ENCODE results near the gene EHD2.
A peak's percentile ranks its signal among the peaks of the same experiment; 100 is the strongest.
"Not testable (repeated sequence)": the region's sequence is repeated elsewhere in the genome, so short reads cannot be mapped to it uniquely, and the experiment has no call there.

Gene EHD2

DNA sequence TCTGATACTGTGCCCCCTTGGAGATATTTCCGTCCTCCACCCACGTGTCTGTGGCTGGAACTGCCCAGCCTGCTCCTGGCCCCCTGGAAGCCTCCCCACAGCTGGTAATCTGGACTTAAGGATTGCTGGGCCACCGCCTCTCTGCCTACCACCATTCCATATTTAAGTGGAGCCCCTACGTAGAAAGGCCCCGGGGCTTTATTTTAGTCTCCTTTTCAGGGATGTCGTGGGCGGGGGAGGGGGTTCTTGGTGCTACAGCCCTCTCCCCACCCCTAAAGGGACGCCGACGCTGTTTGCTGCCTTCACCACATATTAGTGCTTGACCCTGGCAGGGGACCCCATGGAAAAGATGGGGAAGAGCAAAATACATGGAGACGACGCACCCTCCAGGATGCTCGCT lies 29.4 kb downstream of the EHD2 start:
- Mint-ChIP-seq H3K4me1 (ENCODE audit: low read depth) (peaks cover 45% of the 10 kb centered on the region), H3K27ac (peak overlapping the region; percentile 94), H3K4me3 (peak overlapping the region; percentile 35), H3K36me3 (ENCODE audit: low read depth) (peaks cover 6% of the 10 kb centered on the region), H3K27me3 (no peaks in the 10 kb centered on the region), H3K9me3 (no peaks in the 10 kb centered on the region)

DNA sequence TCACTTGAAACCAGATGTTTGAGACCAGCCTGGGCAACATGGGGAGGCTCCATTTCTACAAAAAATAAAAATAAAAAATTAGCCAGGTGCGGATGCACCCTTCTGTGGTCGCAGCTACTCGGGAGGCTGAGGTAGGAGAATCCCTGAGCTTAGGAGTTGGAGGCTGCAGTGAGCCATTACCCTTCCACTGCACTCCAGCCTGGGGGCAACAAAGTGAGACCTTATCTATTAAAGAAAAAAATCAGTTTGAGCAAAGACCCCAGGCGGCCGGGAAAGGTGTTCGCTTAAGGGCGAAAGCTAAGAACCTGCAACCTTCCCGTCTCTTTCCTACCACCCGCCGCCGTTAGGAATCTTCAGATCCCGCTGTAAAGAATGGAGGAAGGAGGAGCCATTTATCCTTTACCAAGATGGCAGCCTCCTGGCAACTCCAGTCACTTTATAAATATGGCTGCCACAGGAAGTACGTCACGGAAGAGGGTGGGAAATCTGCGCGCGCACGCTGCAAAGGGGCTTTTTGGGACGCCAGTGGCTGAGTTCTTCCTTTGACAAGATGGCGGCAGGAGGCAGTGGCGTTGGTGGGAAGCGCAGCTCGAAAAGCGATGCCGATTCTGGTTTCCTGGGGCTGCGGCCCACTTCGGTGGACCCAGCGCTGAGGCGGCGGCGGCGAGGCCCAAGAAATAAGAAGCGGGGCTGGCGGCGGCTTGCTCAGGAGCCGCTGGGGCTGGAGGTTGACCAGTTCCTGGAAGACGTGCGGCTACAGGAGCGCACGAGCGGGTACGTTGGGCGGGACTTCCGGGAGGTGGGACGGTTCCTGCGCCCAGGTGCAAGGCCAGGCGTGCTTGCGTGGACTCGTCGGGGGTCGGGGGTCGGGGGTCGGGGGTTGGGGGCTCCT lies 32.0 kb downstream of the EHD2 start, which contains the start of gene NOP53:
Gene NOP53 (plus strand): TSS at position 537 of the 892 bp plus-strand sequence. CDS start 14 bp downstream, at position 551.
- Mint-ChIP-seq H3K4me3 (peak within 1 kb of the TSS; percentile 98), H3K36me3 (ENCODE audit: low read depth) (peaks cover 25% of the 10 kb centered on the region), H3K27me3 (no peaks in the 10 kb centered on the region), H3K9me3 (no peaks in the 10 kb centered on the region), H3K4me1 (ENCODE audit: low read depth) (peaks cover 63% of the 10 kb centered on the region), H3K27ac (peak within 1 kb of the TSS; percentile 99)

DNA sequence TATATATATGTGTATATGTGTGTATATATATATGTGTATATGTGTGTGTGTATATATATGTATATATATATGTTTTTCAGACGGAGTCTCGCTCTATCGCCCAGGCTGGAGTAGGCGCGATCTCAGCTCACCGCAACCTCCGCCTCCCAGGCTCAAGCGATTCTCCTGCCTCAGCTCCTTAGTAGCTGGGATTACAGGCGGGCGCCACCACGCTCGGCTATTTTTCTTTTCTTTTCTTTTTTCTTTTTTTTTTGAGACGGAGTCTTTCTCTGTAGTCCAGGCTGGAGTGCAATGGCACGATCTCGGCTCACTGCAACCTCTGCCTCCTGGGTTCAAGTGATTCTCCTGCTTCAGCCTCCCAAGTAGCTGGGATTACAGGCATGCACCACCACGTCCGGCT lies 32.9 kb downstream of the EHD2 start:
- peaks cover 63% of the 10 kb centered on the region for H3K4me1 Mint-ChIP-seq (ENCODE audit: low read depth)
- H3K4me3 Mint-ChIP-seq: peak overlapping the region; percentile 98
- H3K9me3 Mint-ChIP-seq, H3K27me3 Mint-ChIP-seq, H3K27ac Mint-ChIP-seq: not testable (repeated sequence)
- peaks cover 31% of the 10 kb centered on the region for H3K36me3 Mint-ChIP-seq (ENCODE audit: low read depth)

DNA sequence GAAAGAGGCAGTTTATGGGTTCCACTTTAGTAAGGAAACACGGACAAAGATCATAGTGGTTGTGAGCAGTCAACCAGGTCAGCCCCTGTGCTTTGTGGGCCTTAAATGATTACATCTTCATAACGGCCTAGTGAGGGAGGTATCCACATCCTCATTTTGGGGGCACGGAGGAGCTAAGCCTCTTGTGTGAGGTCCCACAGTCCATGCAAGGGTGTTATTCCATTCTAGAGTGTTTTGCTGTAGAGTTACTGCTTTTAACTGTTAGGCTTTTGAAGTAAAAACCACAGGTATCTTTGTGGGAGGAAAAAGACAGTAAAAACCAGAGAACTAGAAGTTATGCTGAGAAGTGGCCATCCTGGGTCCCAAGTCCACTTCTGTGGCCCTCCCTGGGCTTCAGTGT lies 36.1 kb downstream of the EHD2 start:
- H3K4me1 Mint-ChIP-seq (ENCODE audit: low read depth): peaks cover 37% of the 10 kb centered on the region
- H3K27ac Mint-ChIP-seq: peak overlapping the region; percentile 64
- H3K36me3 Mint-ChIP-seq (ENCODE audit: low read depth): peaks cover 57% of the 10 kb centered on the region
- H3K27me3 Mint-ChIP-seq: no peaks in the 10 kb centered on the region
- H3K4me3 Mint-ChIP-seq: peak overlapping the region; percentile 52
- no peaks in the 10 kb centered on the region for H3K9me3 Mint-ChIP-seq

DNA sequence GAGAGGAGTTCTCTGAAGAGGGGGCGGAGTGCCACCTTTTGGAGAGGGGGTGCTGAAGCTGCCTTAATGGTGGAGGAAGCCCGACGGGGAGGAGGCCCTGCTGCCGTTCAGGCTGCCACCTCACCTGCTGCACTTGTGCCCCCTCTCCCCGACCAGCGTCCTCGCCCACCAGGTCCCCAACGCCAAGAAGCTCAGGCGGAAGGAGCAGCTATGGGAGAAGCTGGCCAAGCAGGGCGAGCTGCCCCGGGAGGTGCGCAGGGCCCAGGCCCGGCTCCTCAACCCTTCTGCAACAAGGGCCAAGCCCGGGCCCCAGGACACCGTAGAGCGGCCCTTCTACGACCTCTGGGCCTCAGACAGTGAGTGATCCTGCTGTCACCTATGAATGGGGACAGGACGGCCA lies 37.5 kb downstream of the EHD2 start:
- H3K27me3 Mint-ChIP-seq: no peaks in the 10 kb centered on the region
- H3K4me3 Mint-ChIP-seq: no peak overlapping the region
- peaks cover 57% of the 10 kb centered on the region for H3K36me3 Mint-ChIP-seq (ENCODE audit: low read depth)
- H3K9me3 Mint-ChIP-seq: no peaks in the 10 kb centered on the region
- no peak overlapping the region for H3K27ac Mint-ChIP-seq
- peaks cover 26% of the 10 kb centered on the region for H3K4me1 Mint-ChIP-seq (ENCODE audit: low read depth)

DNA sequence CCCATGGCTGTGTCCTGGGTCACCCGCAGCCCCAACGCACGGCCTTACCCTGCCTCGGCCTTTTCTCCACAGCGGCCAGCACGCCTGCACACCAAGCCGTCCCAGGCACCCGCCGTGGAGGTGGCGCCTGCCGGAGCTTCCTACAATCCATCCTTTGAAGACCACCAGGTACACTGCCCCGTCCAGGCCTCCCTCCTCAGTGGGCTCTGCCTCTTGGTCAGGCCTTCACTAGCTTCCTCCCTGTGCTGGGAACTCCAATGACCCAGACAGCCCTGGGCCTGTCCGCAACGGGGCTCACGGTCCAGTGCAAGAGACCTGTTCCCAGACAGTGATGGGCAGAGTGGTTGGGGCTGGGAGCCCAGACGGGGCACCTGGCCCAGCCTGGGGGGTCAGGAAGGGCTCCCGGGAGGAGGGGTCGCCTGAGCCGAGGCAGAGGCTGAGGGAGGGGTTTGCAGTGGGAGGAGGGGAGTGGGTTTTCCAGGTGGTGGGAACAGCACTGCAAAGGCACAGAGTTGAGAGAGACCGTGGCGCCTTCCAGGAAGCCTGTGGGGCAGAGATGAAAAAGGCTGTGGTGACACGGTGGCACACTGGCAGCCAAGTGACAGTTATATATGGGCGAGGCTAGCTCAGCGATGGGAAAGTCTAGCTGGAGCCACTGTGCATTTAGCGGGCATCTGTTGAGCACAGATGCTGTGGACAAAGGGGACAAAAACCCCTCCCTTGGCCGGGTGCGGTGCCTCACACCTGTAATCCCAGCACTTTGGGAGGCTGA lies 39.4 kb downstream of the EHD2 start:
- Mint-ChIP-seq H3K4me3 (no peak overlapping the region), H3K36me3 (ENCODE audit: low read depth) (peaks cover 66% of the 10 kb centered on the region), H3K4me1 (ENCODE audit: low read depth) (peaks cover 18% of the 10 kb centered on the region), H3K9me3 (no peaks in the 10 kb centered on the region), H3K27me3 (no peaks in the 10 kb centered on the region), H3K27ac (no peak overlapping the region)

DNA sequence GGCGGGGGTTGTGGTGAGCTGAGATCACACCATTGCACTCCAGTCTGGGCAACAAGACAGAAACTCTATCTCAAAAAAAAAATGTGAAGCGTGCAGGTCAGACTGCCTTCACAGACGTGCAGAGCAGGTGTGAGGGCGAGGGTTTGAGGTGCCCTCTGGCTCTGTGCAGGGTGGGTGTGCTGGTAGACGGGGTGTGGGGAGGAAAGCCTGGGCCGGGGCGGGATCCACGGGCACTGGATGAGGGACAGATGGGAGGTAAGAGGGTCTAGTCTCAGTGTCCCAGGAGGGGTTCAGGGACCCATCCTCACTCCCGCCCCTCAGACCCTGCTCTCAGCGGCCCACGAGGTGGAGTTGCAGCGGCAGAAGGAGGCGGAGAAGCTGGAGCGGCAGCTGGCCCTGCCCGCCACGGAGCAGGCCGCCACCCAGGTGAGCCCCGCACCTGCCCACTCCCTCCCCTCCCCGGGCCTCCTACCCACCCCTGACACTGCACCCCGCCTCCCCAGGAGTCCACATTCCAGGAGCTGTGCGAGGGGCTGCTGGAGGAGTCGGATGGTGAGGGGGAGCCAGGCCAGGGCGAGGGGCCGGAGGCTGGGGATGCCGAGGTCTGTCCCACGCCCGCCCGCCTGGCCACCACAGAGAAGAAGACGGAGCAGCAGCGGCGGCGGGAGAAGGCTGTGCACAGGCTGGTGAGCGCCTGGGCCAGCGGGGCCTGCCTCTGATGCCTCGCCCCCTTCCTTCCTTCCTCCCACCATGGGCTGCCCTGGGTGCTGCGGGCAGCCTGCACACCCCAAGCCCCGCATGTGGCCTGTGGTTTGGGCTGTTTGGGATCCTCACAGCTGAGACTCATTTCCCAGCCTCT lies 41.2 kb downstream of the EHD2 start:
- peaks cover 4% of the 10 kb centered on the region for H3K4me1 Mint-ChIP-seq (ENCODE audit: low read depth)
- peak overlapping the region; percentile 31 for H3K27ac Mint-ChIP-seq
- no peak overlapping the region for H3K4me3 Mint-ChIP-seq
- H3K27me3 Mint-ChIP-seq: no peaks in the 10 kb centered on the region
- H3K36me3 Mint-ChIP-seq (ENCODE audit: low read depth): peaks cover 69% of the 10 kb centered on the region
- H3K9me3 Mint-ChIP-seq: no peaks in the 10 kb centered on the region

DNA sequence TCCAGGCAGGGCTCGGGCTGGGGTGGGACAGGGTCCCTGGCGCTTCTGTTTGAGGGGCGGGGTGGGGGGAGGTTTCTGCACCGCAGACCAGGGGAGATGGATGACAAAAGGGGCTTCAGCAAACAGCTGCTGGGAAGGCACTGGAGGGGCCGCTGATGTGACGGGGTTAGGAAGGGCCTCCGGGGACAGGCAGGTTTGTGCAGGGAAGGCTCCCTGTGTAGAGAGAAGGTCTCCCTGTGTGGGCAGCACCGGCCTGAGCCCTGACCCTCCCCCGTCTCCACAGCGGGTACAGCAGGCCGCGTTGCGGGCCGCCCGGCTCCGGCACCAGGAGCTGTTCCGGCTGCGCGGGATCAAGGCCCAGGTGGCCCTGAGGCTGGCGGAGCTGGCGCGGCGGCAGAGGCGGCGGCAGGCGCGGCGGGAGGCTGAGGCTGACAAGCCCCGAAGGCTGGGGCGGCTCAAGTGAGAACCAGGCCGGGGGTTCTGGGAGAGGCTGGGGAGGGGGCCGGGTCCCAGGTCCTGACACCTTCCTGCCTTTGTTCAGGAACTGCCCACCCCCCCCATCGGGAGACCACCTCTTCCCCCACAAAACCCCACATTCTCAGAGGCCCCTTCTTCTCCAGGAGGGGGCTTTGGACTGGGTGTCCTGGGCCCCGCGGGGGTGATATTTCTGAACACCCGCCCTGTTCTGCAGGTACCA lies 42.0 kb downstream of the EHD2 start:
- Mint-ChIP-seq H3K36me3 (ENCODE audit: low read depth) (peaks cover 65% of the 10 kb centered on the region), H3K27ac (no peak overlapping the region), H3K9me3 (no peaks in the 10 kb centered on the region)

DNA sequence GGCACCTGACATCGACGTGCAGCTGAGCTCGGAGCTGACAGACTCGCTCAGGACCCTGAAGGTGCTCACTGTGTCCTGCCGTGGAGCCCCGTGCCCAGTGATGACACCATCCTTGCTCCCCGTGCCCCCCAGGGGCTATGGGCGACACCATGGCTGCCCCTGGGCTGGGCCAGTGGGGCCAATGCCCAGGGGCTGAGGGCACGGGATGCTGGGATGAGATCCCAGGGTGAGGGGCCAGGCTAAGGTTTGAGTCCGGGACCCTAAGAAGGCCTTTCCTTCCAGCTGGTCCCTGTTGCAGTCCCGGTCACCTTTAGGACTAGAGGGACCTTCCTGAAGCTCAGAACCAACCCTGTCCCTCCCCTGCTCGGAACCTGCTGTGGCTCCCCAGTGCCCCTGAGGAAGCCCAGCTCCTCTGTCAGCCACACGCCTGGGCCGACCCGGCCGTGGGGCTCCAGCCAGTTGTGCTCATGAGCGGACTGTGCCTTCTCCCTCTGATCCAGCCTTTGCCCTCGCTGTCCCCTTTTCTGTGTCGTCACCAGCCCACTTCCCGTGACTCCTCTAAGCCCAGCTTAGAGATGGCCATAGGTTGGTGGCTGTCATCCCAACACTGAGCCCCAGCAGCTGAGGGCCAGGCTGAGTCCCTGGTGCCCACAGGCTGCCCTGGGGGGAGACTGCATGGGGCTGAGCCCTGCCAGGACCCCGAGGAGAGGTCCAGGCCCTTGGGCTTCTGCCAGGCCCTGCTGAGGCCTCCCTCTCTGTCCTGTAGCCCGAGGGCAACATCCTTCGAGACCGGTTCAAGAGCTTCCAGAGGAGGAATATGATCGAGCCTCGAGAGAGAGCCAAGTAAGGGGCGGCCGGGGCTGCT lies 42.8 kb downstream of the EHD2 start:
- Mint-ChIP-seq H3K9me3 (no peaks in the 10 kb centered on the region), H3K36me3 (ENCODE audit: low read depth) (peaks cover 61% of the 10 kb centered on the region), H3K4me3 (no peak overlapping the region), H3K27me3 (no peaks in the 10 kb centered on the region), H3K4me1 (ENCODE audit: low read depth) (no peaks in the 10 kb centered on the region), H3K27ac (no peak overlapping the region)

More for the DNA sequence above, 42.0 kb downstream of the EHD2 start:
- no peaks in the 10 kb centered on the region for H3K4me1 Mint-ChIP-seq (ENCODE audit: low read depth)
- H3K4me3 Mint-ChIP-seq: no peak overlapping the region
- no peaks in the 10 kb centered on the region for H3K27me3 Mint-ChIP-seq

DNA sequence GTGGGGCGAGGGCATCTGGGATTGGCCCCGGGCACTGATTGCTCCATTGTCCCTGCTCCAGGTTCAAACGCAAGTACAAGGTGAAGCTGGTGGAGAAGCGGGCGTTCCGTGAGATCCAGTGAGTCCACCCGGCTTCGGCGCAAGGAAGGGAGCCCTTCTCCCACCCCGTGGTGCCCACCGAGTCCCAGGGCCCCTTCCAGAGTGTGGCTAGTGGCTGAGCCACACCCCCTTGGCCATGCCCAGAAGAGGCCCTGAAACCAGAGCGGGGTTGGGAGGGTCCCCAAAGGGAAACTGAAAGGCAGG lies 43.4 kb downstream of the EHD2 start:
- no peaks in the 10 kb centered on the region for H3K4me1 Mint-ChIP-seq (ENCODE audit: low read depth)
- H3K9me3 Mint-ChIP-seq: no peaks in the 10 kb centered on the region
- H3K36me3 Mint-ChIP-seq (ENCODE audit: low read depth): peaks cover 56% of the 10 kb centered on the region
- H3K27me3 Mint-ChIP-seq: no peaks in the 10 kb centered on the region
- H3K27ac Mint-ChIP-seq: no peak overlapping the region
- H3K4me3 Mint-ChIP-seq: no peak overlapping the region

DNA sequence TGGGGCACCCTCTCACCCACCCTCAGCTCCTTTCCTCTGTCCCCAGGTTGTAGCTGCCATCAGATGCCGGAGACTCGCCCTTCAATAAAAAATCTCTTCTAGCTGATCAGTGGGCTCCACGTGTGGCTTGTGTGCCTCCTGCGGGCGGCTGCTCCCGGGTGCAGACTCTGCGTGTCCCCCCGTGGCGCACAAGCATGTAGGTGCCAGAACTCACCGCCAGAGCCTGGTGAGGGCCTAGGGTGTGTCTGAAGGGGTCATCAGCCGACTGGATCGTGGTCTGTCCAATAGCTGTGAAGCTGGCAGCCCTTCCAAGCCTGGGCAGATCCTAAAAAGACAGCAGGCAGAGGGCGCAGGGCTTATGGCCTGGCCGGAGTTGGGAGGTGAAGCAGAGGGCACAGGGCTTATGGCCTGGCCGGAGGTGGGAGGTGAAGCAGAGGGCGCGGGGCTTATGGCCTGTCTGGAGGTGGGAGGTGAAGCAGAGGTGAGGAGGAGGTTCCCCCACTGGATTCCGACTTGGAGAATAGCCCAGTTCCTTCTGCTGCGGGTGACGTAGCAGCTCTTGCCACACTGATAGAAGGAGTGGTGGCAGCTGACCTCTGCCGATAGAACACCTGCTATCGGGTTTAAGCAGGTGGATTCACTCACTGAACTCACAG lies 43.9 kb downstream of the EHD2 start:
- no peaks in the 10 kb centered on the region for H3K27me3 Mint-ChIP-seq
- H3K9me3 Mint-ChIP-seq: no peaks in the 10 kb centered on the region
- no peaks in the 10 kb centered on the region for H3K4me1 Mint-ChIP-seq (ENCODE audit: low read depth)
- no peak overlapping the region for H3K4me3 Mint-ChIP-seq
- H3K36me3 Mint-ChIP-seq (ENCODE audit: low read depth): peaks cover 54% of the 10 kb centered on the region
- no peak overlapping the region for H3K27ac Mint-ChIP-seq

DNA sequence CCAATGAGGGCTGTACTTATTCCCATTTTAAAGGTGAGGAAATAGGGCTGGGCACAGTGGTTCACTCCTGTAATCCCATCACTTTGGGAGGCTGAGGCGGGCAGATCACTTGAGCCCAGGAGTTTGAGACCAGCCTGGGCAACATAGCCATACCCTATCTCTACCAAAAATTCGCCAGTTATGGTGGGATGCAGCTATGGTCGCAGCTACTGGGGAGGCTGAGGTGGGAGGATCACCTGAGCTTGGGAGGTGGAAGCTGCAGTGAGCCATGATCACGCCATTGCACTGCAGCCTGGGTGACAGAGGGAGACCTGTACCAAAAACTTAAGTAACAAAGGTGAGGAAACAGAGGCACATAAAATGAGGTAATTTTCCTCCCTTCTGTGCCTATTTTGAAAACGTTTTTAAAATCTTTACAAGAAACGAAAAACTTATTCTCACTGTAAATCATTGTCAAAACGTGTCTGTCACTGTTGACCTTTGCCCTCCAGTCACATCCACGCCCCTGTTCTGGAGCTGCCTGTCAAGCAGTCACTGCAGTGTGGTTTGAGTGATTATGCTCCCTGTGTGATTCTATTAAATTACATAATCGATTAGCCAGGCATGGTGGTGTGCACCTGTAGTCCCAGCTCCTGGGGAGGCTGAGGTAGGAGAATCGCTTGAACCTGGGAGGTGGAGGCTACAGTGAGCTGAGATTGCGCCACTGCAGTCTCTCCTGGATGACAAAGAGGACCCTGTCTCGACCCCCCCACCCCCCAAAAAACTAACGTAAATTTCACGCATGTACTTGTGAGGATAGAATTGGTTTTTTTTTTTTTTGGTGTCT lies 44.6 kb downstream of the EHD2 start:
- no peaks in the 10 kb centered on the region for H3K4me1 Mint-ChIP-seq (ENCODE audit: low read depth)
- H3K9me3 Mint-ChIP-seq: no peaks in the 10 kb centered on the region
- no peak overlapping the region for H3K4me3 Mint-ChIP-seq
- H3K36me3 Mint-ChIP-seq (ENCODE audit: low read depth): peaks cover 48% of the 10 kb centered on the region
- no peak overlapping the region for H3K27ac Mint-ChIP-seq
- no peaks in the 10 kb centered on the region for H3K27me3 Mint-ChIP-seq

DNA sequence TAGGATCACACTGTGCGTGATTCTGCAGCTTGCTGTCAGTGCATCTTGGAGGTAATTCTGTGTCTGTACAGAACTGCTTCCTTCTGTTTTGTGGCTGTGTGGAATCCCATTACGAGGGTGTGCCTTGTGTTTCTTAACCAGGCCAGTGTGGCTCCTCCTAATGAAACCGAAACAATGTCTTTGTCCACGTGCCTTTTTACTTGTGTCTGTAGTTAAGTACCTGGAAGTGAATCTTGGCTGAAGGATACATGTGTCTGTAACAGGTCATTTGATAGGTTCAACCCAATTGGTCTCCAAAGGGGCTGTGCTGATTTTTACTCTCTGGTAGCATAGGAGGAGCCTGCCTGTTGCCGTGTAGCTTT lies 45.2 kb downstream of the EHD2 start:
- no peaks in the 10 kb centered on the region for H3K27me3 Mint-ChIP-seq
- peaks cover 43% of the 10 kb centered on the region for H3K36me3 Mint-ChIP-seq (ENCODE audit: low read depth)
- H3K27ac Mint-ChIP-seq: no peak overlapping the region
- H3K4me1 Mint-ChIP-seq (ENCODE audit: low read depth): no peaks in the 10 kb centered on the region
- no peak overlapping the region for H3K4me3 Mint-ChIP-seq
- H3K9me3 Mint-ChIP-seq: no peaks in the 10 kb centered on the region
